ENCODE data around the gene SLITRK6. TPM values are rescaled to one million over a fixed set of nuclear protein-coding genes. Genes with fewer than 3 reads are reported as not detected.

SLITRK6 gene
- total and polyA plus RNA-seq, 2 of the 8 experiments (the other 6 are each of a cell fraction or from before 2014, with no cell fraction given), result 0.11 to 0.17 TPM

DNA sequence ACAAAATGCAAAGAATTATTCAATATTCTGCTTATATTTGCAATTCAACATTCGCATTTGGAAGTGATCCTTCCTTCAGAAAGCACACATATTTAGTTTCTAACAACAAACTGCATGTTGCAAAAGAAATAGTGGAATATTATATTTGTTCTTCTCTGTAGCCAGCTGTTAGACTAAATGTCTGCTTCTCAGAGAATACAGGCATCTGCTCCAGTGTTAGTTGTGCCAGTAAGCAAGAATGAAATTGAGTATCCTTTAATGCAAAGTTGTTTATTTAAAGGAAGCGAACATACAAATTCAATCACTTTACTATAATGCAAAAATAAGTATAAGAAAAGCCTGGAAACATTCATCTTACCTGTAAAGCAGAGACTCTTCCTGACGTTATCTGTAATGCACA is 663 bp downstream of the SLITRK6 start:
- ChIA-PET POLR2A (ENCODE audit: partially characterized antibody) (no interaction called here), CTCF (ENCODE audit: partially characterized antibody) (interaction anchor here (1.1 to 2.1 kb wide), 5 partner anchors 10 to 952 kb away, joined by 3 to 6 read pairs (median 5); no protein-coding TSS in a partner anchor)
- Histone ChIP-seq H2BK12ac (ENCODE audit: low read depth, low read length) (no peak overlapping the region), H2BK15ac (ENCODE audit: low read length) (no peak overlapping the region), H3K18ac (ENCODE audit: extremely low read depth, low read length) (no peak overlapping the region), H2BK20ac (ENCODE audit: low read length) (no peak overlapping the region), H3K9ac (replicated peaks in 1 of 4; ENCODE audit: extremely low read depth in 1 of 4, low read depth in 3 of 4, low read length in 3 of 4) (no peak overlapping the region), H3K14ac (ENCODE audit: insufficient read length) (no peak overlapping the region), H4K8ac (ENCODE audit: extremely low read depth, insufficient read depth, low read length) (no peak overlapping the region), H3K4me1 (replicated peaks in 1 of 4; ENCODE audit: control insufficient read depth in 3 of 4, insufficient read depth in 4 of 4, low read length in 3 of 4) (peaks cover 0 to 7% (median 0%) of the 10 kb centered on the region in 4 experiments; a peak in 1 of 7 replicates), H3K36me3 (ENCODE audit: control insufficient read depth in 2 of 4, insufficient read depth in 4 of 4, low read length in 3 of 4) (no peaks in the 10 kb centered on the region), H3K23me2 (ENCODE audit: low read depth, low read length) (no peaks in the 10 kb centered on the region), H3K79me1 (ENCODE audit: low read depth, low read length) (no peaks in the 10 kb centered on the region), H3K4me3 (ENCODE audit: extremely low read depth in 1 of 4, insufficient read depth in 2 of 4, low read depth in 3 of 4, low read length in 4 of 4) (no peak overlapping the region), H2AK5ac (ENCODE audit: low read depth, low read length) (no peak overlapping the region), H3K23ac (ENCODE audit: insufficient read length) (no peak overlapping the region), H3K4me2 (ENCODE audit: insufficient read depth in 1 of 2, low read depth in 2 of 2, low read length in 2 of 2) (peak overlapping the region in 1 of 2 experiments; percentile 53; a peak in 1 of 4 replicates), H2BK5ac (ENCODE audit: low read depth, low read length) (no peak overlapping the region), H4K5ac (ENCODE audit: insufficient read length, low read depth, low read length) (no peak overlapping the region), H3K56ac (replicated peaks; ENCODE audit: insufficient read length, low read depth, low read length) (no peak overlapping the region), H3K27ac (ENCODE audit: low read depth, low read length) (no peak overlapping the region), H3K79me2 (ENCODE audit: control insufficient read depth in 1 of 2, insufficient read depth in 2 of 2, low read length in 2 of 2) (no peaks in the 10 kb centered on the region), H2BK120ac (replicated peaks; ENCODE audit: low read depth, low read length) (no peak overlapping the region), H4K91ac (replicated peaks; ENCODE audit: insufficient read length, low read length) (no peak overlapping the region), H3K9me3 (ENCODE audit: insufficient read depth in 2 of 2, low read depth in 1 of 2, low read length in 1 of 2) (no peaks in the 10 kb centered on the region), H2AFZ (ENCODE audit: low read length) (no peak overlapping the region), H3K27me3 (replicated peaks in 1 of 4; ENCODE audit: control insufficient read depth in 3 of 4, extremely low read depth in 1 of 4, insufficient read depth in 3 of 4, low read length in 3 of 4) (no peaks in the 10 kb centered on the region), H4K20me1 (replicated peaks in 1 of 2; ENCODE audit: control insufficient read depth in 1 of 2, insufficient read depth in 2 of 2, low read length in 2 of 2) (no peaks in the 10 kb centered on the region), H3K4ac (replicated peaks; ENCODE audit: insufficient read length, low read depth, low read length) (no peak overlapping the region)
- no peak for DNase-seq (ENCODE audit: low read depth in 1 of 2, low spot score in 2 of 2)
- FAIRE-seq, result no peak
- TF ChIP-seq CBX8 (IDR thresholded peaks at IDR 0.05; ENCODE audit: borderline replicate concordance, low read depth, low read length) (no peak), SRF (IDR thresholded peaks at IDR 0.05; ENCODE audit: low read depth, low read length) (no peak), TBP (IDR thresholded peaks at IDR 0.05; ENCODE audit: low read depth, low read length) (no peak), CHD1 (IDR thresholded peaks at IDR 0.05; ENCODE audit: low read depth, low read length) (no peak)
- WGBS, 2 experiments (ENCODE audit: extremely low coverage in 1 of 2, insufficient coverage in 1 of 2, insufficient read length in 1 of 2, insufficient replicate concordance in 2 of 2, low coverage in 1 of 2, low lambda C conversion rate in 2 of 2, missing lambda C conversion rate in 1 of 2), result 70% methylated on average over 3 of the region's 3 CpGs; no CpG with 5 or more reads in 1 of the 2 experiments

All from H1 (cell line).